Tibial nerve (tissue), 4 donors: ENCODE results near the gene FAM204A. TPM values are rescaled to one million over a fixed set of nuclear protein-coding genes. Genes with fewer than 3 reads are reported as not detected.

Experiments
- DNase-seq, 2 donors: peaks; one replicate each; pipeline ENCODE4 v3.0.0-alpha.2; 2019; ENCODE audit warnings: low spot score in 2 of 2
- H3K27ac ChIP-seq, 4 donors: fragments of 200-600 bp; sonication (generic) in 3 of 4; one replicate each; pipeline ENCODE4 v1.5.1; 2017 to 2019; ENCODE audit warnings: mild to moderate bottlenecking in 1 of 4
- H3K27me3 ChIP-seq, 2 donors: fragments of 200-600 bp; sonication (generic) in 1 of 2; one replicate each; pipeline versions ENCODE4 v1.5.1 to v1.6.0; 2017 to 2019
- H3K36me3 ChIP-seq, 3 donors: fragments of 200-600 bp; sonication (generic); one replicate each; pipeline ENCODE4 v1.5.1; 2018 to 2019
- H3K4me1 ChIP-seq, 4 donors: fragments of 200-600 bp; sonication (generic) in 3 of 4; one replicate each; pipeline ENCODE4 v1.5.1; 2017 to 2019
- H3K4me3 ChIP-seq, 4 donors: fragments of 200-600 bp; sonication (generic) in 3 of 4; one replicate each; pipeline ENCODE4 v1.5.1; 2017 to 2019; ENCODE audit warnings: mild to moderate bottlenecking in 1 of 4, moderate library complexity in 1 of 4
- H3K9me3 ChIP-seq, 4 donors: fragments of 200-600 bp; sonication (generic) in 3 of 4; one replicate each; pipeline ENCODE4 v1.5.1; 2017 to 2019
- EP300 ChIP-seq, 2 donors: sonication (generic); formaldehyde crosslinking; IDR thresholded peaks; one replicate each; pipeline ENCODE4 v1.6.1; 2017; ENCODE audit warnings: antibody characterized with exemption in 2 of 2, mild to moderate bottlenecking in 1 of 2
- POLR2A ChIP-seq, 2 donors: fragments of 450-650 bp; IDR thresholded peaks; one replicate each; pipeline ENCODE4 v1.6.1; 2017; ENCODE audit warnings: antibody characterized with exemption in 2 of 2, mild to moderate bottlenecking in 2 of 2, moderate library complexity in 2 of 2
- WGBS, 2 donors: methylation state at CpG; one replicate each; pipeline ENCODE4 v1.1.5; 2018; 5-methylcytosine and 5-hydroxymethylcytosine counted together
- total RNA-seq, 4 donors: library from RNA; depleted of rRNA; stranded (reverse); fragments of >200 nt; gene quantifications; one replicate each; pipeline ENCODE4 v1.1.0, GENCODE V29; 2016
- TF ChIP-seq, protein P1 (sequence below), 5 experiments: fragments of 200-600 bp in 3 of 5; fragments of 450-650 bp in 2 of 5; sonication (generic) in 3 of 5; IDR thresholded peaks; one replicate each; pipeline ENCODE4 v1.5.1; 2016 to 2019; ENCODE audit warnings: antibody characterized with exemption in 5 of 5, mild to moderate bottlenecking in 3 of 5, moderate library complexity in 2 of 5

The FAM204A gene
- total RNA-seq, 4 donors from 2014 or later, result 38.4 to 59.7 (median 39.5) TPM

DNA sequence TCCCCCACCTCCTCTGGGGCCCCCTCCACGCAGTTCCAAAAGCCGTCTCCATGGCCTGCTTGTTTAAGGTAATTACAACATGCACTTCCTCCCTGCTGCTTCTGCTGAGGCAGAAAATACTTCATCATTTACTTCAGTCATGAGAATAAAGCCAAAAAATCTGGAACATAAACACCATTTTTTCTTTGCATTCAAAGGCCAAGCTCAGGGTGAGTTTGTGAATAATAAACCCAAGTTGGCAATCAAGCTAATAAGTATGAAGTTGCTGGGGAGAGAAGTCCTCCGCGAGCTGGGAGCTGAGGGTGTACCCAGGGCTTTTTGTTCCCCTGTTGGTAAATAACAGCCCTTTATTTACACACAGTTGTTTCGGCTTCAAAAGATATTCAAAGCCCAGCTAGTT, 70.5 kb downstream of the FAM204A start:
- H3K36me3 ChIP-seq, result no peaks in the 10 kb centered on the region
- DNase-seq, result no peak
- peak overlapping the region in 3 of 4 donors; percentile 17 to 58 (median 38) for H3K27ac ChIP-seq
- H3K4me1 ChIP-seq, result peaks cover 0 to 21% (median 2%) of the 10 kb centered on the region in 4 donors
- no peaks in the 10 kb centered on the region for H3K9me3 ChIP-seq
- TF ChIP-seq POLR2A (IDR thresholded peaks at IDR 0.05) (no peak), EP300 (IDR thresholded peaks at IDR 0.05) (no peak)
- TF ChIP-seq, protein P1, sequence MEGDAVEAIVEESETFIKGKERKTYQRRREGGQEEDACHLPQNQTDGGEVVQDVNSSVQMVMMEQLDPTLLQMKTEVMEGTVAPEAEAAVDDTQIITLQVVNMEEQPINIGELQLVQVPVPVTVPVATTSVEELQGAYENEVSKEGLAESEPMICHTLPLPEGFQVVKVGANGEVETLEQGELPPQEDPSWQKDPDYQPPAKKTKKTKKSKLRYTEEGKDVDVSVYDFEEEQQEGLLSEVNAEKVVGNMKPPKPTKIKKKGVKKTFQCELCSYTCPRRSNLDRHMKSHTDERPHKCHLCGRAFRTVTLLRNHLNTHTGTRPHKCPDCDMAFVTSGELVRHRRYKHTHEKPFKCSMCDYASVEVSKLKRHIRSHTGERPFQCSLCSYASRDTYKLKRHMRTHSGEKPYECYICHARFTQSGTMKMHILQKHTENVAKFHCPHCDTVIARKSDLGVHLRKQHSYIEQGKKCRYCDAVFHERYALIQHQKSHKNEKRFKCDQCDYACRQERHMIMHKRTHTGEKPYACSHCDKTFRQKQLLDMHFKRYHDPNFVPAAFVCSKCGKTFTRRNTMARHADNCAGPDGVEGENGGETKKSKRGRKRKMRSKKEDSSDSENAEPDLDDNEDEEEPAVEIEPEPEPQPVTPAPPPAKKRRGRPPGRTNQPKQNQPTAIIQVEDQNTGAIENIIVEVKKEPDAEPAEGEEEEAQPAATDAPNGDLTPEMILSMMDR (IDR thresholded peaks at IDR 0.05), result no peak
- 12 to 16% methylated on average over 5 of the region's 5 CpGs for WGBS, 2 donors
- peak overlapping the region in 2 of 4 donors; percentile 10 to 39 for H3K4me3 ChIP-seq
- no peaks in the 10 kb centered on the region for H3K27me3 ChIP-seq

DNA sequence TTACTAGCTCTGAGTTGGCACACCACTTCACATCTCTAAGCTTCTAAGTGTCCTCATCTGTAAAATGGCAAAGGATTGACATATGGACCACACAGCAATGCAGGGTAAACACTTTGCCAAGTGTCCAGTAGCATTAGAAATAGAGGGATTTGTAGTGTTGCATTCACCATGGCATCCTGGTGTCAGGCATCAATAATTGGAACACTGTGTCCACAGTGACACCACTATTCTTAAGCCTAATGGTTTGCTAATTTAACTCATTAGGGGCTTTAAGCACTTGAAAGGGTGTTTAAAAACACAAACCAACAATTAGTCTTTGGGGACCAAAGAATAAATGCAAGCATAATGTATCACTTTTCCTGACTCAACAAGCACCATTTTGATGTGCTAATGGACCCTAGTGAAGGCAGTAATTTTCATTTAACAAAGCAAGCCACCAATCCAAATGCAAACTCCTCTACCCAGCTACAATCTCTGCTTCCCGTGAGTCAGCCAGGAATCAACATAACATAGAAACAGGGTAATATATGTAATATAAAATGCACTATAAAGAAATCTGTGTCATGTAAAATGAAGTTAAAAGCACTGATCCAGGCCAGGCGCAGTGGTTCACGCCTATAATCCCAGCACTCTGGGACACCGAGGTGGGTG, 75.9 kb downstream of the FAM204A start:
- Histone ChIP-seq H3K9me3 (no peaks in the 10 kb centered on the region), H3K4me3 (no peak overlapping the region), H3K27ac (no peak overlapping the region), H3K27me3 (peaks cover 0 to 10% of the 10 kb centered on the region in 2 donors), H3K36me3 (no peaks in the 10 kb centered on the region), H3K4me1 (peaks cover 0 to 1% (median 0%) of the 10 kb centered on the region in 4 donors)
- no peak for DNase-seq
- TF ChIP-seq EP300 (IDR thresholded peaks at IDR 0.05) (no peak), POLR2A (IDR thresholded peaks at IDR 0.05) (no peak)
- TF ChIP-seq, protein P1 (IDR thresholded peaks at IDR 0.05), result no peak
- 64 to 72% methylated on average over 4 of the region's 4 CpGs for WGBS, 2 donors

DNA sequence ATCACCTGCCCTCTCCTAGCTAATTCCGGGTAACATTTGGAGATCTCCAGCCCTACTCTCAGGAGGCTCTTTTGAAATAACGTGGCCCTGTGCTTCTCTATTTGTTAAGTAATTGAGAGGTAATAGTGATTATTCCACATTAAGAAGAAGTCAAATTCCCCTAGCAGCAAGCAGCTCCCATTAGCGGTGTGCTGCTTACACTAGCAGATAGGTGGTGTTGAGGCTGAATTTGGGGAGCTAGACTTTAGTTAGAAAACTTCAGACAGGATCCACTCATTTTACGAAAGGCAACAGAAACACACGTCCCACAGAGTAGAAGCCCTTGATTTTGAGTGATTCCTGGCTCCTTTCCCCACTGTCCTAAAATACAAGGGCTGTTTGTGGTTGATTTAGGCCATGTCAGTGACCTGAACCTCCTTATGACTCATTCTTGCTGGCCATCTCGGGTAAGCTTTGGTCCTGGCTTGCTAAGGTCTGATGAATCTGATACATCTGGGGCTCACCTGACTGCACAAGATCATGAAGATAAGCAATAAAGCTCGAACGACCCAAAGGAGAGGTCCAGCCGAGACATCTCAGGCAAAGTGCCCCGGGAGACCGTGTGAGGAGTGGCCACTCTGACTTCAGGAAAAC, 77.2 kb downstream of the FAM204A start:
- H3K27me3 ChIP-seq, result peaks cover 0 to 10% of the 10 kb centered on the region in 2 donors
- no peaks in the 10 kb centered on the region for H3K36me3 ChIP-seq
- no peak overlapping the region for H3K4me3 ChIP-seq
- H3K9me3 ChIP-seq, result no peaks in the 10 kb centered on the region
- DNase-seq, result no peak
- WGBS, 2 donors, result 59 to 65% methylated on average over 11 of the region's 11 CpGs
- TF ChIP-seq, protein P1 (IDR thresholded peaks at IDR 0.05), result no peak
- no peak for TF ChIP-seq POLR2A (IDR thresholded peaks at IDR 0.05)
- no peak for TF ChIP-seq EP300 (IDR thresholded peaks at IDR 0.05)
- H3K27ac ChIP-seq, result no peak overlapping the region
- no peaks in the 10 kb centered on the region for H3K4me1 ChIP-seq

DNA sequence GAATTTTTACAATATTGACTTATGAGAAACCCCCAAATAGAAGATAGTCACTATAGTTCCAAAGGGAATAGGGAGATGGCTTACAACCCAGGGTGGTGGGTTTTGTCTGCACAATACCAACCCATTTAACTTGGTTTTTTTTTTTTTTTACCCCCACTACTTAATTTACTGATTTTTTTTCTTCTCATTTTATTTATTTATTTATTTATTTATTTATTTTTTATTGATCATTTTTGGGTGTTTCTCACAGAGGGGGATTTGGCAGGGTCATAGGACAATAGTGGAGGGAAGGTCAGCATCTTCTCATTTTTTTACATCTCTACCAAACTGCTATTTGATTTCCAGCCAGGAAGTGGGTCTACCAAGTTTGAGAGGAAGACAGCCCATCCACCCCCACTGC, 77.9 kb downstream of the FAM204A start:
- TF ChIP-seq POLR2A (IDR thresholded peaks at IDR 0.05) (no peak), EP300 (IDR thresholded peaks at IDR 0.05) (no peak)
- TF ChIP-seq, protein P1 (IDR thresholded peaks at IDR 0.05), result no peak
- Histone ChIP-seq H3K27me3 (peaks cover 0 to 10% of the 10 kb centered on the region in 2 donors), H3K9me3 (no peaks in the 10 kb centered on the region), H3K4me3 (no peak overlapping the region), H3K36me3 (no peaks in the 10 kb centered on the region), H3K27ac (no peak overlapping the region), H3K4me1 (no peaks in the 10 kb centered on the region)
- DNase-seq, result no peak

DNA sequence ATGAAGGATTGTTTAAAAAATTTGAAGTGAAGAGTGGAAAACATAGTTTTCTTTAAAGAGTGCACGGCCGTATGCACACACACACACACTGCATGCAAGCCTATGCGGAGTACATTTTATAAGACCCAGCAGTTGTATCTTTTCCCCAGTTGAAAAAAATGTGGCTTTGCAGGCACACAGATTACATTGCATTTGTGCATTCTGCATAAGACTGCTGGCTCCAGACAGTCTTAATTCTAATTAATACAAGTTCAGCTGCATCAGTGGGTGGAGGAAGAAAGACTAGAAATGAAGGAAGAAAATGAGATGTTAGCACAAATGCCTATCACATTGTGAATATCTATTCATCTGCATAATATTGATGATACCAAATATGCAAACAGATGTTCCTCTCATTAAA, 79.6 kb downstream of the FAM204A start:
- 73 to 80% methylated on average over 3 of the region's 3 CpGs for WGBS, 2 donors
- TF ChIP-seq, protein P1 (IDR thresholded peaks at IDR 0.05), result no peak
- no peak for TF ChIP-seq EP300 (IDR thresholded peaks at IDR 0.05)
- TF ChIP-seq POLR2A (IDR thresholded peaks at IDR 0.05), result no peak

More for the DNA sequence above, 79.6 kb downstream of the FAM204A start:
- Histone ChIP-seq H3K36me3 (no peaks in the 10 kb centered on the region), H3K27ac (no peak overlapping the region), H3K27me3 (peaks cover 0 to 10% of the 10 kb centered on the region in 2 donors), H3K9me3 (no peaks in the 10 kb centered on the region), H3K4me3 (no peak overlapping the region), H3K4me1 (no peaks in the 10 kb centered on the region)
- DNase-seq, result no peak
